Transverse colon (tissue), 4 donors: ENCODE results near the gene NSUN3. TPM values are rescaled to one million over a fixed set of nuclear protein-coding genes. Genes with fewer than 3 reads are reported as not detected.

ENCODE experiments used
- DNase-seq: peaks from one replicate; pipeline ENCODE4 v3.0.0-alpha.2; 2019
- H3K27ac ChIP-seq, 4 donors: fragments of 200-600 bp; sonication (generic); 2 replicates each; pipeline ENCODE4 v1.5.1; 2016 to 2018; ENCODE audit warnings: inconsistent platforms in 4 of 4
- H3K27me3 ChIP-seq: fragments of 200-600 bp; sonication (generic); 2 replicates; pipeline ENCODE4 v1.5.1; 2017; ENCODE audit warnings: inconsistent platforms
- H3K36me3 ChIP-seq, 4 donors: fragments of 200-600 bp; sonication (generic); 2 replicates each; pipeline ENCODE4 v1.5.1; 2017 to 2019; ENCODE audit warnings: inconsistent platforms in 4 of 4
- H3K4me1 ChIP-seq, 4 donors: fragments of 200-600 bp; sonication (generic); 2 replicates each; pipeline ENCODE4 v1.5.1; 2017 to 2020; ENCODE audit warnings: inconsistent platforms in 4 of 4
- H3K4me3 ChIP-seq, 4 donors: fragments of 200-600 bp; sonication (generic); 1 replicate in 1 of 4; 2 replicates in 3 of 4; pipeline versions ENCODE4 v1.5.1 to v1.6.1; 2017 to 2019; ENCODE audit warnings: inconsistent platforms in 4 of 4
- H3K9me3 ChIP-seq, 2 donors: fragments of 200-600 bp; sonication (generic); 2 replicates each; pipeline ENCODE4 v1.5.1; 2017 to 2019; ENCODE audit warnings: inconsistent platforms in 2 of 2
- CTCF ChIP-seq, 5 experiments: fragments of 200-600 bp in 3 of 5; fragments of 450-650 bp in 2 of 5; sonication (generic) in 3 of 5; IDR thresholded peaks; 1 replicate in 2 of 5; 2 replicates in 3 of 5; pipeline ENCODE4 v1.5.1; 2016 to 2017; ENCODE audit warnings: antibody characterized with exemption in 5 of 5, inconsistent platforms in 3 of 5, mild to moderate bottlenecking in 2 of 5, moderate library complexity in 1 of 5
- EP300 ChIP-seq: sonication (generic); formaldehyde crosslinking; IDR thresholded peaks from one replicate; pipeline ENCODE4 v1.6.1; 2017; ENCODE audit warnings: antibody characterized with exemption, low read depth
- POLR2A ChIP-seq: fragments of 450-650 bp; IDR thresholded peaks from one replicate; pipeline ENCODE4 v1.6.1; 2016; ENCODE audit warnings: antibody characterized with exemption, mild to moderate bottlenecking, moderate library complexity
- POLR2AphosphoS5 ChIP-seq, 3 donors: sonication (generic); formaldehyde crosslinking; IDR thresholded peaks; one replicate each; pipeline ENCODE4 v1.6.1; 2016; ENCODE audit warnings: antibody characterized with exemption in 3 of 3
- WGBS, 2 donors: methylation state at CpG; one replicate each; pipeline ENCODE4 v1.1.5; 2018; ENCODE audit warnings: low coverage in 1 of 2; 5-methylcytosine and 5-hydroxymethylcytosine counted together
- in situ Hi-C, 4 donors: fragments of 200-750 bp; cut with MboI; loops; one replicate each; pipeline versions ENCODE4 v1.15.0 to v1.15.1; 2017; ENCODE audit warnings: low sequenced_read_pairs in 3 of 4, low pct_ligation_motif_present in 1 of 4, low pct_unique_long_range_greater_than_20kb in 1 of 4
- intact Hi-C: fragments of 100-400 bp; cut with DNase I; formaldehyde crosslinking; loops from one replicate; pipeline ENCODE4 v1.15.1; 2023; ENCODE audit warnings: low total_unique reads
- total RNA-seq, 4 donors: library from RNA; depleted of rRNA; stranded (reverse); fragments of >200 nt; gene quantifications; one replicate each; pipeline ENCODE4 v1.1.0, GENCODE V29; 2016

Gene NSUN3
- total RNA-seq, 4 donors from 2014 or later, result 10.3 to 27.9 (median 19.0) TPM

DNA sequence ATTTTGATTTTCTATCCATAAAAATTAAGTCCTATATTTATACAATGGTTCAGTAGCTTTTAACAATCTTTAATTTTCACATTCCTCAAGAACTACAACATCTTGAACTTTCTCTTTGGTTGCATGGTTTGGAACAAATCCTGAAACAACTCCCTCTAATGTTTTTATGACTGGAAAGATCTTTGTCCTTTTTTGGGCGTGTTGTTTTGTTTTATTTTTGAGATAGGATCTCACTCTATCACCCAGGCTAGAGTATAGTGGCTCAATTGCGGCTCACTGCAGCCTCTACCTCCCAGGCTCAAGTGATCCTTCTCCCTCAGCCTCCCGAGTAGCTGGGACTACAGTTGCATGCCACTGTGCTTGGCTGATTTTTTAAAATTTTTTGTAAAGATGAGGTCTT, 38.5 kb upstream of the NSUN3 start:
- in situ Hi-C loops (no loop called here), intact Hi-C loops (no loop called here)
- TF ChIP-seq POLR2AphosphoS5 (IDR thresholded peaks at IDR 0.05) (peak in 2 of 3 donors; percentile 12 to 61), POLR2A (peak; percentile 9), EP300 (no peak)
- Histone ChIP-seq H3K27ac (peak overlapping the region; percentile 77 to 82 (median 78)), H3K9me3 (no peaks in the 10 kb centered on the region), H3K36me3 (no peaks in the 10 kb centered on the region), H3K4me3 (peak overlapping the region in 2 of 4 donors; percentile 8 to 28), H3K4me1 (peaks cover 0 to 37% (median 11%) of the 10 kb centered on the region in 4 donors), H3K27me3 (no peaks in the 10 kb centered on the region)
- WGBS, 2 donors, result 40 to 54% methylated on average over 2 to 3 of the region's 3 CpGs
- peak; percentile 43 for DNase-seq

- no peaks in the 10 kb centered on the region for H3K9me3 ChIP-seq
- peak overlapping the region in 3 of 4 donors; percentile 19 to 46 (median 22) for H3K4me3 ChIP-seq
- peaks cover 0 to 31% (median 10%) of the 10 kb centered on the region in 4 donors for H3K4me1 ChIP-seq
- in situ Hi-C loops (no loop called here), intact Hi-C loops (no loop called here)
- no peaks in the 10 kb centered on the region for H3K36me3 ChIP-seq
- DNase-seq, result no peak
- no peaks in the 10 kb centered on the region for H3K27me3 ChIP-seq
- TF ChIP-seq EP300 (no peak), POLR2A (no peak), CTCF (IDR thresholded peaks at IDR 0.05) (no peak), POLR2AphosphoS5 (IDR thresholded peaks at IDR 0.05) (no peak)
- WGBS, 2 donors, result 39 to 51% methylated on average over 2 of the region's 2 CpGs
- peak overlapping the region; percentile 77 to 82 (median 78) for H3K27ac ChIP-seq
These were observed 36.2 kb upstream of the NSUN3 start for GRCh38 chr3:94026623-94027022.

DNA sequence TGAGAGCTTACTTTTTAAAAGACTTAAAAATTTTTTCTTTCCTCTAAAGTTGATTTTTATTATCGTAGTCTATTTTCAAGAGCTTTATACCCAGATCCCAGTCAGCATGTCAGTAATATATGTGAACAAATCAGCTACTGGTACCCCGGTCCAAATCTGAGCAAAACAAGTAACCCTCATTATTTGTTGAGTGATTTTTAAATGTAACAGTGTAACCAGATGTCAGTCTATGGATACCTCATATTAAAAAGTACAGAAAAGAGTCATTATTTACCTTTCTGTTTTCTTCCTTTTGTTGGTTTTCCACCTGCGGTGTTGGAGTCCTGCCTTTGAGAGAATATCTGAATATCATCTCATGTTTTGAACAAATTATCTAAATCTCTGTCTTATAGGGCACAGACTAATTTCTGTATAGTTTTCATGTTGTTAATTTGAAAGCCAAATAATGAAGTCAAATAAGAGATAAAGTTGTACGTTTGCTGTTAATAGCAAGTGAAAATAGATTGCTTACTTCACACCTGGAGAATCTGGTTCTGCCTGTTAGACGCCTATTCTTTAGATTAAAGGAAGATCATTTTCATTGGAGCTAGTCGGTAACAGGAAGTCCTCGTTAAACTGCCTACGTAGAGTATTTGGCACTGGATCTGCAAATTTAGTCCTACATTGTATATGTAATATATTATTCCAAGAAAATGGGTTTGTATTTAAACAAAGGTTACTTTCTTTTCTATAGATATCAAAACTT, 34.6 kb upstream of the NSUN3 start, which contains the start of gene STX19:
Gene STX19, minus strand, starts transcription at position 505 of the 745 bp plus-strand sequence. CDS start 13,328 bp downstream, outside the sequence.
- TF ChIP-seq POLR2AphosphoS5 (IDR thresholded peaks at IDR 0.05) (peak; percentile 31 to 91 (median 85)), POLR2A (peak; percentile 81), CTCF (IDR thresholded peaks at IDR 0.05) (no peak), EP300 (no peak)
- no peaks in the 10 kb centered on the region for H3K9me3 ChIP-seq
- H3K4me3 ChIP-seq, result peak within 1 kb of the TSS in 3 of 4 donors; percentile 19 to 46 (median 22)
- no peak for DNase-seq
- 65 to 86% methylated on average over 5 to 8 of the region's 8 CpGs for WGBS, 2 donors
- intact Hi-C loops, result no loop called here
- in situ Hi-C loops, result no loop called here
- H3K4me1 ChIP-seq, result peaks cover 0 to 23% (median 9%) of the 10 kb centered on the region in 4 donors
- H3K36me3 ChIP-seq, result no peaks in the 10 kb centered on the region
- no peaks in the 10 kb centered on the region for H3K27me3 ChIP-seq
- H3K27ac ChIP-seq, result peak within 1 kb of the TSS; percentile 77 to 82 (median 78)

DNA sequence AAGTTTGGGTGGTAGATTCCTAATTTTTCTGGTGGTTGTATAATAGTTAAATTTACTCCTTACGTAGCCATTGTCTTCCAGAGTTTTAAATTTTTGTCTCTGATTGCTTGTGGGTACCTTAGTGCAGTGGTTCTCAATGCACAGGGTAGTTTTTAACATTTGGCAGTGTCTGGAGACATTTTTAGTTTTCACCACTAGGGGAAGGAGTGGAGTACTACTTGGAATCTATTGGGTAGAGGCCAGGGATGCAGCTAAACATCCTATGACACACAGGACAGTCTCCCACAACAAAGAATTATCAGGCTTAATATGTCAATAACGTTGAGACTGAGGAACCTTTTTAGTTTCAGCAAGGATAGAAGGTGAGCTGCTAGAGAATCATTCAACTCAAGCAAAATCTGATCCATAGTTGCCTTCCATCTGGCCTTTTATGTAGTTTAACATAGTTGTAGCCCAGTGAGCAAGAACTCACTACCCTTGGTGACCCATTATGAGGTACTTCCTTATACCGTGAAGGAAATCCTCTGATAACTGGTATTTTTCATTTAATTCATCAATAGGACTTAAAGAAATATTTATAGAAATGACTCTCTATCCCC, 25.9 kb upstream of the NSUN3 start:
- no peak for DNase-seq
- Histone ChIP-seq H3K4me3 (no peak overlapping the region), H3K4me1 (no peaks in the 10 kb centered on the region), H3K9me3 (no peaks in the 10 kb centered on the region), H3K36me3 (no peaks in the 10 kb centered on the region), H3K27me3 (no peaks in the 10 kb centered on the region), H3K27ac (no peak overlapping the region)
- TF ChIP-seq EP300, result no peak
- TF ChIP-seq CTCF (IDR thresholded peaks at IDR 0.05), result peak; percentile 48 to 57 (median 56)
- TF ChIP-seq POLR2AphosphoS5 (IDR thresholded peaks at IDR 0.05), result no peak
- WGBS, 2 donors, result 82 to 100% methylated on average over 2 to 3 of the region's 3 CpGs
- in situ Hi-C loops (no loop called here), intact Hi-C loops (no loop called here)
